Measurements from ENCODE around the gene CDC42. TPM values are rescaled to one million over a fixed set of nuclear protein-coding genes. Genes with fewer than 3 reads are reported as not detected.

Gene CDC42
- total and polyA plus RNA-seq, 2 of the 13 experiments (the other 11 are each of a cell fraction or from before 2014, with no cell fraction given), result 138 to 237 TPM

- Histone ChIP-seq H3K9ac (ENCODE audit: insufficient read depth, low read depth, low read length) (no peak overlapping the region), H2AFZ (ENCODE audit: low read length) (no peak overlapping the region), H3K36me3 (replicated peaks in 1 of 2; ENCODE audit: control insufficient read depth in 1 of 2, insufficient read depth in 2 of 2, low read length in 2 of 2) (peaks cover 0 to 13% of the 10 kb centered on the region in 2 experiments; a peak in 4 of 5 replicates), H3K27me3 (ENCODE audit: control insufficient read depth in 1 of 2, insufficient read depth in 2 of 2, low read length in 2 of 2) (no peaks in the 10 kb centered on the region), H4K20me1 (ENCODE audit: insufficient read depth, low read length) (peaks cover 22% of the 10 kb centered on the region), H3K9me3 (ENCODE audit: low read length) (no peaks in the 10 kb centered on the region), H3K79me2 (ENCODE audit: insufficient read depth, low read length) (no peaks in the 10 kb centered on the region), H3K27ac (ENCODE audit: extremely low read length, insufficient read depth, low read length) (no peak overlapping the region), H3K4me1 (ENCODE audit: insufficient read depth, low read length) (peaks cover 15% of the 10 kb centered on the region; the same call in 1 of the 2 replicates), H3K4me2 (ENCODE audit: low read depth, low read length) (no peak overlapping the region), H3K4me3 (replicated peaks in 1 of 3; ENCODE audit: insufficient read depth in 1 of 3, low read depth in 2 of 3, low read length in 3 of 3) (no peak overlapping the region)
- in situ Hi-C loops (cut with HindIII; ENCODE audit: extremely low pct_ligation_motif_present, low pct_unique_long_range_greater_than_20kb) (no loop called here), intact Hi-C loops (cut with micrococcal nuclease; ENCODE audit: unreplicated experiment) (no loop called here)
- TF ChIP-seq ZNF510 (CRISPR knock-in tag; IDR thresholded peaks at IDR 0.05; ENCODE audit: low read depth) (no peak), ZNF407 (CRISPR knock-in tag; IDR thresholded peaks at IDR 0.05; ENCODE audit: not compliant biosample characterization) (no peak), SMC3 (IDR thresholded peaks at IDR 0.05; ENCODE audit: low read length) (peak; percentile 67), RAD21 (CRISPR knock-in tag; IDR thresholded peaks at IDR 0.05) (peak; percentile 43; the same call in 1 of the 2 replicates), ZNF724P (CRISPR knock-in tag; IDR thresholded peaks at IDR 0.05; ENCODE audit: borderline replicate concordance) (no peak), STAG1 (CRISPR knock-in tag; IDR thresholded peaks at IDR 0.05) (peak; percentile 58), CTCF (CRISPR knock-in tag; IDR thresholded peaks at IDR 0.05) (peak; percentile 76), ZBTB34 (CRISPR knock-in tag; IDR thresholded peaks at IDR 0.05) (no peak), BATF2 (CRISPR knock-in tag; IDR thresholded peaks at IDR 0.05) (no peak)
- BruUV-seq (replicated peaks), result no TSS peak
- FAIRE-seq (peak; percentile 21), DNase-seq (ENCODE audit: low spot score) (peak; percentile 44), ATAC-seq (peak; percentile 58)
- CTCF ChIA-PET (ENCODE audit: low intra/inter-chr PET ratio, low total read pairs), result interaction anchor here (2.8 kb wide), 1 partner anchor 310 kb away, joined by 17 read pairs; no protein-coding TSS in a partner anchor
- WGBS (ENCODE audit: low lambda C conversion rate), result 68% methylated on average over 5 of the region's 5 CpGs
- POLR2A ChIA-PET, result no interaction called here
Observed at GRCh38 chr1:22105611-22106207, 53.2 kb downstream of the CDC42 start.

All from HepG2 (cell line).